ENCODE data around the gene P2RY6.

P2RY6 gene

GRCh38 chr11:73320763-73321603 lies 48.8 kb downstream of the P2RY6 start:
- no peak for DNase-seq

GRCh38 chr11:73321604-73322381 lies 49.7 kb downstream of the P2RY6 start:
- DNase-seq: no peak

GRCh38 chr11:73322382-73323306 lies 50.5 kb downstream of the P2RY6 start:
- DNase-seq: no peak

GRCh38 chr11:73323464-73323863 lies 51.3 kb downstream of the P2RY6 start:
- no peak for DNase-seq

GRCh38 chr11:73324116-73324515 lies 52.0 kb downstream of the P2RY6 start:
- DNase-seq: no peak

GRCh38 chr11:73324665-73325035 lies 52.5 kb downstream of the P2RY6 start:
- no peak for DNase-seq

- DNase-seq: no peak
Measured at GRCh38 chr11:73325036-73325981, 53.2 kb downstream of the P2RY6 start.

- no peak for DNase-seq
Measured at GRCh38 chr11:73326929-73327811, 55.0 kb downstream of the P2RY6 start.

- no peak for DNase-seq
Measured at GRCh38 chr11:73327812-73328364, 55.8 kb downstream of the P2RY6 start.

- no peak for DNase-seq
Measured at GRCh38 chr11:73330569-73331093, 58.5 kb downstream of the P2RY6 start.

- no peak for DNase-seq
Measured at GRCh38 chr11:73331138-73331916, 59.2 kb downstream of the P2RY6 start.

GRCh38 chr11:73333173-73333572 lies 61.0 kb downstream of the P2RY6 start:
- no peak for DNase-seq

- DNase-seq: no peak
Measured at GRCh38 chr11:73333640-73334383, 61.7 kb downstream of the P2RY6 start.

- no peak for DNase-seq
Measured at GRCh38 chr11:73334384-73335203, 62.5 kb downstream of the P2RY6 start.

GRCh38 chr11:73335204-73335923 lies 63.2 kb downstream of the P2RY6 start:
- DNase-seq: peak; percentile 83

GRCh38 chr11:73337846-73338245 lies 65.7 kb downstream of the P2RY6 start:
- DNase-seq: no peak

- no peak for DNase-seq
Measured at GRCh38 chr11:73338279-73338678, 66.1 kb downstream of the P2RY6 start.

Data from stimulated activated CD4-positive, alpha-beta T cell treated with anti-CD3 and anti-CD28 coated beads, Interleukin-15, amount 100 ng/mL, for 24 hours (primary cell).